ENCODE measurements around the gene UMOD. TPM values are rescaled to one million over a fixed set of nuclear protein-coding genes. Genes with fewer than 3 reads are reported as not detected.

UMOD gene
- total and polyA plus RNA-seq, 7 donors = not detected

- Histone ChIP-seq H3K4me3 (no peak overlapping the region), H3K4me1 (no peaks in the 10 kb centered on the region), H3K36me3 (ENCODE audit: insufficient read depth in 1 of 2, low read depth in 1 of 2) (no peaks in the 10 kb centered on the region), H3K9me3 (no peaks in the 10 kb centered on the region), H3K27me3 (ENCODE audit: insufficient read depth in 3 of 3, low read length in 2 of 3) (no peaks in the 10 kb centered on the region), H3K27ac (no peak overlapping the region)
- DNase-seq (no peak), ATAC-seq (no peak)
- 56 to 70% (median 62%) methylated on average over 5 of the region's 5 CpGs for WGBS, 3 donors
- TF ChIP-seq CTCF (IDR thresholded peaks at IDR 0.05) = no peak
- intact Hi-C loops (cut with DNase I) = no loop called here
Measured at GRCh38 chr16:20372701-20373100, 20.2 kb upstream of the UMOD start.

GRCh38 chr16:20369452-20370054 is 17.0 kb upstream of the UMOD start:
- 70 to 72% (median 70%) methylated on average over 9 of the region's 9 CpGs for WGBS, 3 donors
- ATAC-seq (no peak), DNase-seq (no peak)
- intact Hi-C loops (cut with DNase I) = no loop called here
- Histone ChIP-seq H3K36me3 (ENCODE audit: insufficient read depth in 1 of 2, low read depth in 1 of 2) (no peaks in the 10 kb centered on the region), H3K27me3 (ENCODE audit: insufficient read depth in 3 of 3, low read length in 2 of 3) (no peaks in the 10 kb centered on the region), H3K4me3 (no peak overlapping the region), H3K27ac (no peak overlapping the region), H3K9me3 (no peaks in the 10 kb centered on the region), H3K4me1 (no peaks in the 10 kb centered on the region)
- no peak for TF ChIP-seq CTCF (IDR thresholded peaks at IDR 0.05)

- Histone ChIP-seq H3K27ac (no peak overlapping the region), H3K4me3 (no peak overlapping the region), H3K9me3 (no peaks in the 10 kb centered on the region), H3K4me1 (no peaks in the 10 kb centered on the region), H3K36me3 (ENCODE audit: insufficient read depth in 1 of 2, low read depth in 1 of 2) (no peaks in the 10 kb centered on the region), H3K27me3 (ENCODE audit: insufficient read depth in 3 of 3, low read length in 2 of 3) (no peaks in the 10 kb centered on the region)
- ATAC-seq = no peak
- no peak for TF ChIP-seq CTCF (IDR thresholded peaks at IDR 0.05)
- DNase-seq = no peak
- intact Hi-C loops (cut with DNase I) = no loop called here
- 18 to 50% (median 25%) methylated on average over 3 of the region's 3 CpGs for WGBS, 3 donors
Measured at GRCh38 chr16:20364051-20364450, 11.5 kb upstream of the UMOD start.

GRCh38 chr16:20363191-20363590 is 10.7 kb upstream of the UMOD start:
- no peak for ATAC-seq
- Histone ChIP-seq H3K36me3 (ENCODE audit: insufficient read depth in 1 of 2, low read depth in 1 of 2) (no peaks in the 10 kb centered on the region), H3K4me3 (no peak overlapping the region), H3K9me3 (no peaks in the 10 kb centered on the region), H3K27me3 (ENCODE audit: insufficient read depth in 3 of 3, low read length in 2 of 3) (no peaks in the 10 kb centered on the region), H3K4me1 (no peaks in the 10 kb centered on the region), H3K27ac (no peak overlapping the region)
- intact Hi-C loops (cut with DNase I) = no loop called here
- WGBS, 3 donors = 29 to 38% (median 35%) methylated on average over 2 of the region's 2 CpGs
- no peak for TF ChIP-seq CTCF (IDR thresholded peaks at IDR 0.05)
- DNase-seq = no peak

GRCh38 chr16:20359997-20360396 is 7.5 kb upstream of the UMOD start:
- ATAC-seq (no peak), DNase-seq (no peak)
- no peaks in the 10 kb centered on the region for H3K9me3 ChIP-seq
- no peaks in the 10 kb centered on the region for H3K27me3 ChIP-seq (ENCODE audit: insufficient read depth in 3 of 3, low read length in 2 of 3)
- no peak for TF ChIP-seq CTCF (IDR thresholded peaks at IDR 0.05)
- H3K4me1 ChIP-seq = no peaks in the 10 kb centered on the region
- intact Hi-C loops (cut with DNase I) = no loop called here
- H3K4me3 ChIP-seq = no peak overlapping the region
- no peaks in the 10 kb centered on the region for H3K36me3 ChIP-seq (ENCODE audit: insufficient read depth in 1 of 2, low read depth in 1 of 2)
- WGBS, 3 donors = 58 to 70% (median 61%) methylated on average over 2 of the region's 2 CpGs
- no peak overlapping the region for H3K27ac ChIP-seq

All from psoas muscle (tissue), 8 donors.